ENCODE measurements around the gene INPP5A. TPM values are rescaled to one million over a fixed set of nuclear protein-coding genes. Genes with fewer than 3 reads are reported as not detected.

The INPP5A gene
- total and polyA plus RNA-seq, 10 of the 15 experiments (the other 5 are each of a cell fraction or from before 2014, with no cell fraction given), result 0.52 to 15.0 (median 6.3) TPM

DNA sequence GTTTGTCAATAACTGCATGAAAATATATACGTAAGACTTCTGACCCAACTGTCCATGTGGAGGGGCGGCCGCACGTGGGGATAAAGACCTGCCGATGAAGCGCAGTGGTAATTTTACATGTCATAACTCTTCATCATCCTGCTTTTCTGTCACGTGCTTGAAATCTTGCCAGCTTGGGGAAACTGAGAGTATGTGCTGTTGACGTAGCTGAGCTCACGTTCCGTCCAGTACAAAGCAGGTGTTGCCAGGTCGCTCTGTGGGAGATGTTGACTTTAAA lies 105.1 kb downstream of the INPP5A start:
- Histone ChIP-seq H2AFZ (ENCODE audit: control insufficient read depth, low read depth, low read length) (no peak overlapping the region), H3K9me3 (replicated peaks; ENCODE audit: control insufficient read depth, insufficient read depth, low read length) (no peaks in the 10 kb centered on the region), H4K20me1 (ENCODE audit: control insufficient read depth, insufficient read depth) (no peaks in the 10 kb centered on the region), H3K27me3 (replicated peaks in 1 of 2; ENCODE audit: control insufficient read depth in 2 of 2, insufficient read depth in 2 of 2, low read length in 1 of 2) (no peaks in the 10 kb centered on the region), H3K4me2 (ENCODE audit: control insufficient read depth, insufficient read depth) (no peak overlapping the region), H3K36me3 (ENCODE audit: control insufficient read depth in 2 of 2, insufficient read depth in 2 of 2, low read length in 1 of 2) (no peaks in the 10 kb centered on the region; a peak in 1 of 4 replicates), H3K27ac (ENCODE audit: control insufficient read depth, insufficient read depth) (no peak overlapping the region), H3K9ac (ENCODE audit: control insufficient read depth, insufficient read depth, low read length) (no peak overlapping the region), H3K4me1 (ENCODE audit: control insufficient read depth, insufficient read depth, low read length) (no peaks in the 10 kb centered on the region), H3K79me2 (ENCODE audit: control insufficient read depth, insufficient read depth, low read length) (no peaks in the 10 kb centered on the region), H3K4me3 (no peak overlapping the region)
- 90% methylated on average over 11 of the region's 11 CpGs for WGBS (ENCODE audit: insufficient coverage, insufficient replicate concordance, low lambda C conversion rate, missing lambda C conversion rate)
- ChIA-PET CTCF (interaction anchor here (1.5 to 1.6 kb wide), 2 partner anchors 10 to 183 kb away, joined by 4 to 11 read pairs; no protein-coding TSS in a partner anchor), SMC1A (ENCODE audit: uncharacterized antibody, unreplicated experiment) (no interaction called here), RAD21 (ENCODE audit: unreplicated experiment) (interaction anchor here (1.0 kb wide), 1 partner anchor 184 kb away, joined by 3 read pairs; no protein-coding TSS in a partner anchor), POLR2A (no interaction called here)
- intact Hi-C loops (cut with micrococcal nuclease; ENCODE audit: unreplicated experiment) (no loop called here), in situ Hi-C loops (cut with MboI) (no loop called here)
- DNase-seq (ENCODE audit: low read depth, low spot score) (no peak), ATAC-seq (no peak), FAIRE-seq (no peak)
- TF ChIP-seq MYB (IDR thresholded peaks at IDR 0.05; ENCODE audit: borderline replicate concordance, low read depth, low read length), result no peak
- BruUV-seq (replicated peaks), result no TSS peak

DNA sequence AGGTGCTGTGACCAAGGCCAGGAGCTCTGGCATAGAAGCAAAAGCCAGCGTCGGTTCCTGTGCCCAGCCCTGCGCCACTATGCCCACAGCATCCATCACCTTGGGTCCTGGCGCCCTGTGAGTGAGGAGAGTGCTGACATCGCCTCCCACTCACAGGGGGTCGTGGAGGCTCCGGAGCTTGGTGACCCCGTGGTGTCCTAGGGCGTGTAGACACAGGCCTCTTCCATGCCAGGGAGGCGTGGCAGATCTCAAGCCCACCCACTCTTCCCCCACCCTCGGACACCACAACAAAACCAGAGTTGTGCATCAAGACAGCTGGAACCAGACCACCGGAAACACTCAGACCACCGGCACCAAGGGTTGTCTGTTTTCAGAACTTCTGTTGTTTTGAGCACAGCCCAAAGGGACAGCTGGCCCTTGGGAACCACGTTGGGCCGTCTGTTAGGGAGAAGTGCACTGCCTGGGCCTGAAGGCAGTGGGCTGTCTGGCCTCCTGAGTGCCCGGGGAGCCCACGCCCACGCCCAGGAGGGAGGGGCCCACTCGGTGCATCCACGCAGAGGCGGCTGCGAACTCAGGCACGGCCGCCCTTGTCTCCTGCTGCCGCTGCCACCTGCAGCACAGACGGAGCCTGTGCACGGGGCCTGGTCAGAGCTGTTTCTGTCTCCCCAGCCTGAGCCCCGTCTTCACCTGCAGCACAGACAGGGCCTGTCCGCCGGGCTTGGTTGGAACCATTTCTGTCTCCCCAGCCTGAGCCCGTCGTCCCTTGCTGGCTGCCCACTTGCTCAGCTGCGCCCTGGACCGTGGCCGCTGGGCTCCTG lies 106.3 kb downstream of the INPP5A start:
- 59% methylated on average over 33 of the region's 35 CpGs for WGBS (ENCODE audit: insufficient coverage, insufficient replicate concordance, low lambda C conversion rate, missing lambda C conversion rate)
- in situ Hi-C loops (cut with MboI) (no loop called here), intact Hi-C loops (cut with micrococcal nuclease; ENCODE audit: unreplicated experiment) (no loop called here)
- CTCF ChIA-PET, result interaction anchor here (1.5 to 1.6 kb wide), 2 partner anchors 9 to 184 kb away, joined by 4 to 11 read pairs; no protein-coding TSS in a partner anchor
- no peaks in the 10 kb centered on the region; a peak in 1 of 4 replicates for H3K36me3 ChIP-seq (ENCODE audit: control insufficient read depth in 2 of 2, insufficient read depth in 2 of 2, low read length in 1 of 2)
- H3K79me2 ChIP-seq (ENCODE audit: control insufficient read depth, insufficient read depth, low read length), result no peaks in the 10 kb centered on the region
- ATAC-seq, result peak; percentile 57
- no peak for FAIRE-seq
- H3K4me1 ChIP-seq (ENCODE audit: control insufficient read depth, insufficient read depth, low read length), result no peaks in the 10 kb centered on the region
- no peak overlapping the region for H3K4me3 ChIP-seq
- RAD21 ChIA-PET (ENCODE audit: unreplicated experiment), result interaction anchor here (1.2 kb wide), 1 partner anchor 10 kb away, joined by 4 read pairs; no protein-coding TSS in a partner anchor
- SMC1A ChIA-PET (ENCODE audit: uncharacterized antibody, unreplicated experiment), result no interaction called here
- H2AFZ ChIP-seq (ENCODE audit: control insufficient read depth, low read depth, low read length), result no peak overlapping the region
- no peaks in the 10 kb centered on the region for H3K27me3 ChIP-seq (replicated peaks in 1 of 2; ENCODE audit: control insufficient read depth in 2 of 2, insufficient read depth in 2 of 2, low read length in 1 of 2)
- no peaks in the 10 kb centered on the region for H3K9me3 ChIP-seq (replicated peaks; ENCODE audit: control insufficient read depth, insufficient read depth, low read length)
- no TSS peak for BruUV-seq (replicated peaks)
- POLR2A ChIA-PET, result no interaction called here
- H4K20me1 ChIP-seq (ENCODE audit: control insufficient read depth, insufficient read depth), result no peaks in the 10 kb centered on the region
- H3K9ac ChIP-seq (ENCODE audit: control insufficient read depth, insufficient read depth, low read length), result no peak overlapping the region
- no peak overlapping the region for H3K4me2 ChIP-seq (ENCODE audit: control insufficient read depth, insufficient read depth)
- DNase-seq (ENCODE audit: low read depth, low spot score), result no peak
- no peak overlapping the region for H3K27ac ChIP-seq (ENCODE audit: control insufficient read depth, insufficient read depth)
- TF ChIP-seq FOXK2 (IDR thresholded peaks at IDR 0.05), result no peak
- TF ChIP-seq, protein P1, sequence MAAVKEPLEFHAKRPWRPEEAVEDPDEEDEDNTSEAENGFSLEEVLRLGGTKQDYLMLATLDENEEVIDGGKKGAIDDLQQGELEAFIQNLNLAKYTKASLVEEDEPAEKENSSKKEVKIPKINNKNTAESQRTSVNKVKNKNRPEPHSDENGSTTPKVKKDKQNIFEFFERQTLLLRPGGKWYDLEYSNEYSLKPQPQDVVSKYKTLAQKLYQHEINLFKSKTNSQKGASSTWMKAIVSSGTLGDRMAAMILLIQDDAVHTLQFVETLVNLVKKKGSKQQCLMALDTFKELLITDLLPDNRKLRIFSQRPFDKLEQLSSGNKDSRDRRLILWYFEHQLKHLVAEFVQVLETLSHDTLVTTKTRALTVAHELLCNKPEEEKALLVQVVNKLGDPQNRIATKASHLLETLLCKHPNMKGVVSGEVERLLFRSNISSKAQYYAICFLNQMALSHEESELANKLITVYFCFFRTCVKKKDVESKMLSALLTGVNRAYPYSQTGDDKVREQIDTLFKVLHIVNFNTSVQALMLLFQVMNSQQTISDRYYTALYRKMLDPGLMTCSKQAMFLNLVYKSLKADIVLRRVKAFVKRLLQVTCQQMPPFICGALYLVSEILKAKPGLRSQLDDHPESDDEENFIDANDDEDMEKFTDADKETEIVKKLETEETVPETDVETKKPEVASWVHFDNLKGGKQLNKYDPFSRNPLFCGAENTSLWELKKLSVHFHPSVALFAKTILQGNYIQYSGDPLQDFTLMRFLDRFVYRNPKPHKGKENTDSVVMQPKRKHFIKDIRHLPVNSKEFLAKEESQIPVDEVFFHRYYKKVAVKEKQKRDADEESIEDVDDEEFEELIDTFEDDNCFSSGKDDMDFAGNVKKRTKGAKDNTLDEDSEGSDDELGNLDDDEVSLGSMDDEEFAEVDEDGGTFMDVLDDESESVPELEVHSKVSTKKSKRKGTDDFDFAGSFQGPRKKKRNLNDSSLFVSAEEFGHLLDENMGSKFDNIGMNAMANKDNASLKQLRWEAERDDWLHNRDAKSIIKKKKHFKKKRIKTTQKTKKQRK (IDR thresholded peaks at IDR 0.05; ENCODE audit: low read depth, low read length), result no peak
- no peak for TF ChIP-seq ESRRA (IDR thresholded peaks at IDR 0.05; ENCODE audit: low read length)
- TF ChIP-seq, protein P2, sequence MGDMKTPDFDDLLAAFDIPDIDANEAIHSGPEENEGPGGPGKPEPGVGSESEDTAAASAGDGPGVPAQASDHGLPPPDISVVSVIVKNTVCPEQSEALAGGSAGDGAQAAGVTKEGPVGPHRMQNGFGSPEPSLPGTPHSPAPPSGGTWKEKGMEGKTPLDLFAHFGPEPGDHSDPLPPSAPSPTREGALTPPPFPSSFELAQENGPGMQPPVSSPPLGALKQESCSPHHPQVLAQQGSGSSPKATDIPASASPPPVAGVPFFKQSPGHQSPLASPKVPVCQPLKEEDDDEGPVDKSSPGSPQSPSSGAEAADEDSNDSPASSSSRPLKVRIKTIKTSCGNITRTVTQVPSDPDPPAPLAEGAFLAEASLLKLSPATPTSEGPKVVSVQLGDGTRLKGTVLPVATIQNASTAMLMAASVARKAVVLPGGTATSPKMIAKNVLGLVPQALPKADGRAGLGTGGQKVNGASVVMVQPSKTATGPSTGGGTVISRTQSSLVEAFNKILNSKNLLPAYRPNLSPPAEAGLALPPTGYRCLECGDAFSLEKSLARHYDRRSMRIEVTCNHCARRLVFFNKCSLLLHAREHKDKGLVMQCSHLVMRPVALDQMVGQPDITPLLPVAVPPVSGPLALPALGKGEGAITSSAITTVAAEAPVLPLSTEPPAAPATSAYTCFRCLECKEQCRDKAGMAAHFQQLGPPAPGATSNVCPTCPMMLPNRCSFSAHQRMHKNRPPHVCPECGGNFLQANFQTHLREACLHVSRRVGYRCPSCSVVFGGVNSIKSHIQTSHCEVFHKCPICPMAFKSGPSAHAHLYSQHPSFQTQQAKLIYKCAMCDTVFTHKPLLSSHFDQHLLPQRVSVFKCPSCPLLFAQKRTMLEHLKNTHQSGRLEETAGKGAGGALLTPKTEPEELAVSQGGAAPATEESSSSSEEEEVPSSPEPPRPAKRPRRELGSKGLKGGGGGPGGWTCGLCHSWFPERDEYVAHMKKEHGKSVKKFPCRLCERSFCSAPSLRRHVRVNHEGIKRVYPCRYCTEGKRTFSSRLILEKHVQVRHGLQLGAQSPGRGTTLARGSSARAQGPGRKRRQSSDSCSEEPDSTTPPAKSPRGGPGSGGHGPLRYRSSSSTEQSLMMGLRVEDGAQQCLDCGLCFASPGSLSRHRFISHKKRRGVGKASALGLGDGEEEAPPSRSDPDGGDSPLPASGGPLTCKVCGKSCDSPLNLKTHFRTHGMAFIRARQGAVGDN (IDR thresholded peaks at IDR 0.05), result no peak
- TF ChIP-seq, protein P3, sequence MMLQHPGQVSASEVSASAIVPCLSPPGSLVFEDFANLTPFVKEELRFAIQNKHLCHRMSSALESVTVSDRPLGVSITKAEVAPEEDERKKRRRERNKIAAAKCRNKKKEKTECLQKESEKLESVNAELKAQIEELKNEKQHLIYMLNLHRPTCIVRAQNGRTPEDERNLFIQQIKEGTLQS (IDR thresholded peaks at IDR 0.05; ENCODE audit: borderline replicate concordance, extremely low read depth, low read depth, low read length), result no peak
- no peak for TF ChIP-seq MTA2 (IDR thresholded peaks at IDR 0.05; ENCODE audit: low read depth)
- no peak for TF ChIP-seq NFYB (IDR thresholded peaks at IDR 0.05; ENCODE audit: insufficient read depth, low read depth, low read length)

Data from GM12878 (cell line).